ENCODE data around the gene DNAJB9.
A peak's percentile ranks its signal among the peaks of the same experiment; 100 is the strongest.

DNAJB9 gene

GRCh38 chr7:108611268-108611667 lies 41.6 kb downstream of the DNAJB9 start:
- DNase-seq (ENCODE audit: low read depth) = no peak
- TF ChIP-seq POLR2A (IDR thresholded peaks at IDR 0.05; ENCODE audit: extremely low read depth, insufficient read length) (no peak), MYC (IDR thresholded peaks at IDR 0.05; ENCODE audit: low read depth, low read length) (no peak), CTCF (IDR thresholded peaks at IDR 0.05; ENCODE audit: low read depth, low read length) (no peak)
- TF ChIP-seq, protein P1, sequence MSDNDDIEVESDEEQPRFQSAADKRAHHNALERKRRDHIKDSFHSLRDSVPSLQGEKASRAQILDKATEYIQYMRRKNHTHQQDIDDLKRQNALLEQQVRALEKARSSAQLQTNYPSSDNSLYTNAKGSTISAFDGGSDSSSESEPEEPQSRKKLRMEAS (IDR thresholded peaks at IDR 0.05; ENCODE audit: low read depth, low read length) = no peak
- no peak overlapping the region for H3K4me3 ChIP-seq (ENCODE audit: low read depth, low read length)

- DNase-seq (ENCODE audit: low read depth) = peak; percentile 56
- peak; percentile 36 for TF ChIP-seq CTCF (IDR thresholded peaks at IDR 0.05; ENCODE audit: low read depth, low read length)
- TF ChIP-seq, protein P1 (IDR thresholded peaks at IDR 0.05; ENCODE audit: low read depth, low read length) = no peak
- H3K4me3 ChIP-seq (ENCODE audit: low read depth, low read length) = no peak overlapping the region
Observed at GRCh38 chr7:108613147-108613948, 43.7 kb downstream of the DNAJB9 start.

GRCh38 chr7:108613949-108614381 lies 44.3 kb downstream of the DNAJB9 start:
- DNase-seq (ENCODE audit: low read depth) = no peak
- TF ChIP-seq, protein P1 (IDR thresholded peaks at IDR 0.05; ENCODE audit: low read depth, low read length) = no peak
- no peak for TF ChIP-seq MYC (IDR thresholded peaks at IDR 0.05; ENCODE audit: low read depth, low read length)
- no peak for TF ChIP-seq CTCF (IDR thresholded peaks at IDR 0.05; ENCODE audit: low read depth, low read length)
- TF ChIP-seq POLR2A (IDR thresholded peaks at IDR 0.05; ENCODE audit: extremely low read depth, insufficient read length) = no peak
- H3K4me3 ChIP-seq (ENCODE audit: low read depth, low read length) = no peak overlapping the region

GRCh38 chr7:108614896-108615295 lies 45.2 kb downstream of the DNAJB9 start:
- TF ChIP-seq CTCF (IDR thresholded peaks at IDR 0.05; ENCODE audit: low read depth, low read length) = no peak
- no peak for DNase-seq (ENCODE audit: low read depth)
- H3K4me3 ChIP-seq (ENCODE audit: low read depth, low read length) = no peak overlapping the region

GRCh38 chr7:108618056-108618455 lies 48.4 kb downstream of the DNAJB9 start:
- H3K4me3 ChIP-seq (ENCODE audit: low read depth, low read length) = no peak overlapping the region
- no peak for DNase-seq (ENCODE audit: low read depth)
- TF ChIP-seq, protein P1 (IDR thresholded peaks at IDR 0.05; ENCODE audit: low read depth, low read length) = no peak
- TF ChIP-seq MYC (IDR thresholded peaks at IDR 0.05; ENCODE audit: low read depth, low read length) (no peak), POLR2A (IDR thresholded peaks at IDR 0.05; ENCODE audit: extremely low read depth, insufficient read length) (no peak), CTCF (IDR thresholded peaks at IDR 0.05; ENCODE audit: low read depth, low read length) (no peak)

GRCh38 chr7:108623220-108623619 lies 53.5 kb downstream of the DNAJB9 start:
- no peak for DNase-seq (ENCODE audit: low read depth)
- no peak overlapping the region for H3K4me3 ChIP-seq (ENCODE audit: low read depth, low read length)
- TF ChIP-seq MYC (IDR thresholded peaks at IDR 0.05; ENCODE audit: low read depth, low read length) (no peak), CTCF (IDR thresholded peaks at IDR 0.05; ENCODE audit: low read depth, low read length) (no peak), POLR2A (IDR thresholded peaks at IDR 0.05; ENCODE audit: extremely low read depth, insufficient read length) (no peak)
- TF ChIP-seq, protein P1 (IDR thresholded peaks at IDR 0.05; ENCODE audit: low read depth, low read length) = no peak

All from NB4 (cell line).